Ishikawa (cell line): ENCODE results near the gene UST.

Experiments used
- CEBPB ChIP-seq: IDR thresholded peaks from 2 replicates; pipeline ENCODE4 v1.6.1; 2012
- CREB1 ChIP-seq: IDR thresholded peaks from 2 replicates; pipeline ENCODE4 v1.6.1; 2012; ENCODE audit warnings: low read depth
- EGR1 ChIP-seq: IDR thresholded peaks from 2 replicates; pipeline ENCODE4 v1.6.1; 2012
- EP300 ChIP-seq: IDR thresholded peaks from 2 replicates; pipeline ENCODE4 v1.6.1; 2012; ENCODE audit warnings: borderline replicate concordance
- FOXM1 ChIP-seq: IDR thresholded peaks from 2 replicates; pipeline ENCODE4 v1.6.1; 2012; ENCODE audit warnings: low read depth, borderline replicate concordance
- MAX ChIP-seq: IDR thresholded peaks from 2 replicates; pipeline ENCODE4 v1.6.1; 2012
- NFIC ChIP-seq: IDR thresholded peaks from 2 replicates; pipeline ENCODE4 v1.6.1; 2012
- RAD21 ChIP-seq: IDR thresholded peaks from 2 replicates; pipeline ENCODE4 v1.6.1; 2012; ENCODE audit warnings: low read depth
- REST ChIP-seq: IDR thresholded peaks from 2 replicates; pipeline ENCODE4 v1.6.1; 2012; ENCODE audit warnings: low read depth, mild to moderate bottlenecking
- TAF1 ChIP-seq: IDR thresholded peaks from 2 replicates; pipeline ENCODE4 v1.6.1; 2012; ENCODE audit warnings: low read depth, mild to moderate bottlenecking
- TCF12 ChIP-seq: IDR thresholded peaks from 2 replicates; pipeline ENCODE4 v1.6.1; 2012; ENCODE audit warnings: low read depth
- TEAD4 ChIP-seq: IDR thresholded peaks from 2 replicates; pipeline ENCODE4 v1.6.1; 2012
- USF1 ChIP-seq: IDR thresholded peaks from 2 replicates; pipeline ENCODE4 v1.6.1; 2012
- YY1 ChIP-seq: IDR thresholded peaks from 2 replicates; pipeline ENCODE4 v1.6.1; 2012; ENCODE audit warnings: low read depth
- ZBTB7A ChIP-seq: IDR thresholded peaks from 2 replicates; pipeline ENCODE4 v1.6.1; 2012; ENCODE audit warnings: low read depth

Gene UST

GRCh38 chr6:148954461-148954860 lies 207.6 kb downstream of the UST start:
- TF ChIP-seq TAF1, result no peak
- no peak for TF ChIP-seq CEBPB
- TF ChIP-seq ZBTB7A, result no peak
- no peak for TF ChIP-seq RAD21

GRCh38 chr6:148954934-148955333 lies 208.1 kb downstream of the UST start:
- TF ChIP-seq ZBTB7A (no peak), REST (no peak), CEBPB (no peak), TEAD4 (no peak), EGR1 (no peak), EP300 (no peak), MAX (no peak), CREB1 (no peak), USF1 (no peak), NFIC (no peak), RAD21 (no peak), YY1 (no peak)

GRCh38 chr6:148955441-148955840 lies 208.6 kb downstream of the UST start:
- no peak for TF ChIP-seq NFIC
- no peak for TF ChIP-seq TAF1
- no peak for TF ChIP-seq CREB1
- TF ChIP-seq MAX, result no peak
- TF ChIP-seq REST, result no peak

- TF ChIP-seq TEAD4 (no peak), NFIC (no peak), CREB1 (no peak), TAF1 (no peak), ZBTB7A (no peak), TCF12 (no peak), EP300 (no peak), REST (no peak), MAX (no peak), RAD21 (no peak)
Observed at GRCh38 chr6:148957752-148958151, 210.9 kb downstream of the UST start.

- no peak for TF ChIP-seq EP300
- TF ChIP-seq NFIC, result no peak
- no peak for TF ChIP-seq EGR1
- no peak for TF ChIP-seq USF1
- no peak for TF ChIP-seq YY1
- no peak for TF ChIP-seq REST
- no peak for TF ChIP-seq RAD21
- no peak for TF ChIP-seq ZBTB7A
- no peak for TF ChIP-seq TEAD4
- TF ChIP-seq FOXM1, result no peak
- TF ChIP-seq TCF12, result no peak
- no peak for TF ChIP-seq MAX
- TF ChIP-seq CEBPB, result no peak
- TF ChIP-seq CREB1, result no peak
- TF ChIP-seq TAF1, result no peak
Observed at GRCh38 chr6:148959008-148959407, 212.2 kb downstream of the UST start.
